Liver (tissue), 9 donors: ENCODE measurements around the gene DIAPH3. TPM values are rescaled to one million over a fixed set of nuclear protein-coding genes. Genes with fewer than 3 reads are reported as not detected.

Experiments
- DNase-seq: peaks from one replicate; pipeline ENCODE4 v3.0.0-alpha.2; 2017; ENCODE audit warnings: low spot score
- H3K27ac ChIP-seq, 2 donors: one replicate each; pipeline ENCODE4 v1.7.0; 2013; ENCODE audit warnings: inconsistent platforms in 2 of 2, low read length in 2 of 2, control low read depth in 1 of 2, low read depth in 1 of 2, mild to moderate bottlenecking in 1 of 2
- H3K27me3 ChIP-seq, 4 donors: one replicate each; pipeline versions ENCODE4 v1.6.1 to v1.7.0; 2013; ENCODE audit warnings: low read length in 3 of 4, inconsistent platforms in 1 of 4, mild to moderate bottlenecking in 1 of 4, moderate library complexity in 1 of 4; ENCODE audit not compliant: control insufficient read depth in 4 of 4, insufficient read depth in 4 of 4
- H3K36me3 ChIP-seq, 4 donors: one replicate each; pipeline versions ENCODE4 v1.6.1 to v1.7.0; 2013; ENCODE audit warnings: low read length in 3 of 4, mild to moderate bottlenecking in 3 of 4, low read depth in 1 of 4, moderate library complexity in 1 of 4; ENCODE audit not compliant: control insufficient read depth in 4 of 4, insufficient read depth in 3 of 4
- H3K4me1 ChIP-seq, 4 donors: one replicate each; pipeline versions ENCODE4 v1.6.1 to v1.7.0; 2013; ENCODE audit warnings: low read length in 3 of 4, mild to moderate bottlenecking in 3 of 4, moderate library complexity in 1 of 4; ENCODE audit not compliant: control insufficient read depth in 4 of 4, insufficient read depth in 4 of 4
- H3K4me3 ChIP-seq, 3 donors: one replicate each; pipeline versions ENCODE4 v1.6.1 to v1.7.0; 2013; ENCODE audit warnings: low read length in 3 of 3, control low read depth in 1 of 3, low read depth in 1 of 3, mild to moderate bottlenecking in 1 of 3
- H3K9ac ChIP-seq, 2 donors: one replicate each; pipeline ENCODE4 v1.7.0; 2013; ENCODE audit warnings: low read length in 2 of 2, mild to moderate bottlenecking in 2 of 2, moderate library complexity in 2 of 2, control low read depth in 1 of 2, low read depth in 1 of 2
- H3K9me3 ChIP-seq, 4 donors: one replicate each; pipeline versions ENCODE4 v1.6.1 to v1.7.0; 2013; ENCODE audit warnings: low read length in 3 of 4; ENCODE audit not compliant: control insufficient read depth in 4 of 4
- EGR1 ChIP-seq, 2 donors: IDR thresholded peaks; 2 replicates each; pipeline ENCODE4 v1.6.1; 2016 to 2018; ENCODE audit warnings: antibody characterized with exemption in 2 of 2, low read depth in 2 of 2
- FOXA1 ChIP-seq: IDR thresholded peaks from 2 replicates; pipeline ENCODE4 v1.6.1; 2016; ENCODE audit warnings: antibody characterized with exemption
- FOXA2 ChIP-seq: IDR thresholded peaks from 2 replicates; pipeline ENCODE4 v1.6.1; 2016; ENCODE audit warnings: antibody characterized with exemption
- GABPA ChIP-seq, 2 donors: IDR thresholded peaks in 1 of 2; conservative IDR thresholded peaks in 1 of 2; 2 replicates each; pipeline ENCODE4 v1.6.1; 2016; ENCODE audit warnings: antibody characterized with exemption in 2 of 2, mild to moderate bottlenecking in 1 of 2, moderate library complexity in 1 of 2
- HNF4A ChIP-seq, 2 donors: conservative IDR thresholded peaks; 2 replicates each; pipeline ENCODE4 v1.6.1; 2016; ENCODE audit warnings: antibody characterized with exemption in 2 of 2, mild to moderate bottlenecking in 2 of 2
- HNF4G ChIP-seq: IDR thresholded peaks from 2 replicates; pipeline ENCODE4 v1.6.1; 2016; ENCODE audit warnings: antibody characterized with exemption
- JUND ChIP-seq, 2 donors: IDR thresholded peaks; 2 replicates each; pipeline ENCODE4 v1.6.1; 2016; ENCODE audit warnings: antibody characterized with exemption in 2 of 2
- MAX ChIP-seq: IDR thresholded peaks from 2 replicates; pipeline ENCODE4 v1.6.1; 2016; ENCODE audit warnings: antibody characterized with exemption
- NR2F2 ChIP-seq: IDR thresholded peaks from 2 replicates; pipeline ENCODE4 v1.6.1; 2016; ENCODE audit warnings: antibody characterized with exemption
- RAD21 ChIP-seq, 2 donors: IDR thresholded peaks; 2 replicates each; pipeline ENCODE4 v1.6.1; 2016; ENCODE audit warnings: antibody characterized with exemption in 2 of 2, mild to moderate bottlenecking in 2 of 2
- REST ChIP-seq: IDR thresholded peaks from 2 replicates; pipeline ENCODE4 v1.6.1; 2016; ENCODE audit warnings: antibody characterized with exemption, mild to moderate bottlenecking
- RXRA ChIP-seq, 2 donors: IDR thresholded peaks; 2 replicates each; pipeline ENCODE4 v1.6.1; 2017 to 2018; ENCODE audit warnings: antibody characterized with exemption in 2 of 2, mild to moderate bottlenecking in 1 of 2
- SP1 ChIP-seq: IDR thresholded peaks from 2 replicates; pipeline ENCODE4 v1.6.1; 2018; ENCODE audit warnings: antibody characterized with exemption, mild to moderate bottlenecking
- TAF1 ChIP-seq: conservative IDR thresholded peaks from 2 replicates; pipeline ENCODE4 v1.6.1; 2016; ENCODE audit warnings: antibody characterized with exemption, mild to moderate bottlenecking
- YY1 ChIP-seq: IDR thresholded peaks from 2 replicates; pipeline ENCODE4 v1.6.1; 2016; ENCODE audit warnings: antibody characterized with exemption, mild to moderate bottlenecking
- polyA plus RNA-seq, 2 donors: library from polyadenylated mRNA; stranded (reverse) in 1 of 2; unstranded in 1 of 2; fragments of 200-250 nt in 1 of 2; fragments of >200 nt in 1 of 2; fragmentation: Nextera tagmentation in 1 of 2; extraction: Ambion mirVana in 1 of 2; gene quantifications; one replicate each; pipeline versions ENCODE4 v1.2.1 to v1.2.3, GENCODE V29; 2013 to 2015
- total RNA-seq, 2 donors: library from RNA; depleted of rRNA; stranded (reverse); fragments of >200 nt; gene quantifications; one replicate each; pipeline ENCODE4 v1.2.3, GENCODE V29; 2014
- TF ChIP-seq, protein P1 (sequence below): fragments of 150-350 bp; IDR thresholded peaks from 2 replicates; pipeline ENCODE4 v1.5.1; 2017; ENCODE audit warnings: improper control_type of control experiment, low read depth, low read length; ENCODE audit not compliant: missing input control
- TF ChIP-seq, protein P2 (sequence below): IDR thresholded peaks from 2 replicates; pipeline ENCODE4 v1.6.1; 2016; ENCODE audit warnings: antibody characterized with exemption
- TF ChIP-seq, protein P3 (sequence below): IDR thresholded peaks from 2 replicates; pipeline ENCODE4 v1.6.1; 2016; ENCODE audit warnings: antibody characterized with exemption
- donor health status: healthy.
- donor health status: healthy.
- donor health status: healthy.
- donor health status: healthy.
- donor health status: healthy.

The DIAPH3 gene
- total and polyA plus RNA-seq, 4 donors = 0.08 to 11.1 (median 0.27) TPM

DNA sequence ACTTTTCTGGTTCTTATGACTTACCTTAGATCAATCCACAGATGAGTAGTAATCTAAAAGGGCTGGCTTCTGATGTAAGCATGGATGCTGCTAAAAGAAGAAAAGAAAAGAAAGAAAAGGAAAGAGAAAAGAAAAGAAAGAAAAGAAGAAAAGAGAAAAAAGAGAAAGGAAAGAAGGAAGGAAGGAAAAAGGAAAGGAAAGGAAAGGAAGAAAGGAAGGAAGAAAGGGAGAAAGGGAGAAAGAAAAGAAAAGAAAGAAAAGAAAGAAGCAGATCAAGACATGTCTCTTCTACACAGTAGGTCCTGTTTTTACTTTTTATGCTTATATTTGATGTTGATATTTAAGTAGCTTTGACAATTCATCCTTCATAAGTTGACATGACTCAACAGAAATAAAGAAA lies 421.3 kb downstream of the DIAPH3 start:
- no peaks in the 10 kb centered on the region for H3K36me3 ChIP-seq
- H3K27me3 ChIP-seq = no peaks in the 10 kb centered on the region
- H3K27ac ChIP-seq = no peak overlapping the region
- DNase-seq = no peak
- TF ChIP-seq SP1 (no peak), RXRA (IDR thresholded peaks at IDR 0.05) (no peak), JUND (IDR thresholded peaks at IDR 0.05) (no peak), TAF1 (no peak), HNF4A (conservative IDR thresholded peaks at IDR 0.05) (no peak), HNF4G (no peak), FOXA1 (no peak), NR2F2 (no peak), GABPA (IDR thresholded peaks at IDR 0.05 in 1 of 2, conservative IDR thresholded peaks at IDR 0.05 in 1 of 2) (no peak), RAD21 (IDR thresholded peaks at IDR 0.05) (no peak), REST (no peak), FOXA2 (no peak), EGR1 (IDR thresholded peaks at IDR 0.05; ENCODE audit: low read depth in 2 of 2) (no peak), MAX (no peak), YY1 (no peak)
- TF ChIP-seq, protein P1, sequence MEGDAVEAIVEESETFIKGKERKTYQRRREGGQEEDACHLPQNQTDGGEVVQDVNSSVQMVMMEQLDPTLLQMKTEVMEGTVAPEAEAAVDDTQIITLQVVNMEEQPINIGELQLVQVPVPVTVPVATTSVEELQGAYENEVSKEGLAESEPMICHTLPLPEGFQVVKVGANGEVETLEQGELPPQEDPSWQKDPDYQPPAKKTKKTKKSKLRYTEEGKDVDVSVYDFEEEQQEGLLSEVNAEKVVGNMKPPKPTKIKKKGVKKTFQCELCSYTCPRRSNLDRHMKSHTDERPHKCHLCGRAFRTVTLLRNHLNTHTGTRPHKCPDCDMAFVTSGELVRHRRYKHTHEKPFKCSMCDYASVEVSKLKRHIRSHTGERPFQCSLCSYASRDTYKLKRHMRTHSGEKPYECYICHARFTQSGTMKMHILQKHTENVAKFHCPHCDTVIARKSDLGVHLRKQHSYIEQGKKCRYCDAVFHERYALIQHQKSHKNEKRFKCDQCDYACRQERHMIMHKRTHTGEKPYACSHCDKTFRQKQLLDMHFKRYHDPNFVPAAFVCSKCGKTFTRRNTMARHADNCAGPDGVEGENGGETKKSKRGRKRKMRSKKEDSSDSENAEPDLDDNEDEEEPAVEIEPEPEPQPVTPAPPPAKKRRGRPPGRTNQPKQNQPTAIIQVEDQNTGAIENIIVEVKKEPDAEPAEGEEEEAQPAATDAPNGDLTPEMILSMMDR = no peak
- TF ChIP-seq, protein P2, sequence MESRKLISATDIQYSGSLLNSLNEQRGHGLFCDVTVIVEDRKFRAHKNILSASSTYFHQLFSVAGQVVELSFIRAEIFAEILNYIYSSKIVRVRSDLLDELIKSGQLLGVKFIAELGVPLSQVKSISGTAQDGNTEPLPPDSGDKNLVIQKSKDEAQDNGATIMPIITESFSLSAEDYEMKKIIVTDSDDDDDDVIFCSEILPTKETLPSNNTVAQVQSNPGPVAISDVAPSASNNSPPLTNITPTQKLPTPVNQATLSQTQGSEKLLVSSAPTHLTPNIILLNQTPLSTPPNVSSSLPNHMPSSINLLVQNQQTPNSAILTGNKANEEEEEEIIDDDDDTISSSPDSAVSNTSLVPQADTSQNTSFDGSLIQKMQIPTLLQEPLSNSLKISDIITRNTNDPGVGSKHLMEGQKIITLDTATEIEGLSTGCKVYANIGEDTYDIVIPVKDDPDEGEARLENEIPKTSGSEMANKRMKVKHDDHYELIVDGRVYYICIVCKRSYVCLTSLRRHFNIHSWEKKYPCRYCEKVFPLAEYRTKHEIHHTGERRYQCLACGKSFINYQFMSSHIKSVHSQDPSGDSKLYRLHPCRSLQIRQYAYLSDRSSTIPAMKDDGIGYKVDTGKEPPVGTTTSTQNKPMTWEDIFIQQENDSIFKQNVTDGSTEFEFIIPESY = no peak
- TF ChIP-seq, protein P3, sequence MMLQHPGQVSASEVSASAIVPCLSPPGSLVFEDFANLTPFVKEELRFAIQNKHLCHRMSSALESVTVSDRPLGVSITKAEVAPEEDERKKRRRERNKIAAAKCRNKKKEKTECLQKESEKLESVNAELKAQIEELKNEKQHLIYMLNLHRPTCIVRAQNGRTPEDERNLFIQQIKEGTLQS = no peak
- H3K9me3 ChIP-seq = no peaks in the 10 kb centered on the region
- H3K9ac ChIP-seq = no peak overlapping the region
- H3K4me1 ChIP-seq = no peaks in the 10 kb centered on the region
- H3K4me3 ChIP-seq = no peak overlapping the region
